Neutrophil (primary cell): ENCODE results near the gene CTDSPL.

Experiments used
- H3K27ac ChIP-seq: fragments of 200-600 bp; sonication (generic); 2 replicates; pipeline ENCODE4 v1.5.1; 2016; ENCODE audit warnings: mild to moderate bottlenecking, moderate library complexity
- H3K27me3 ChIP-seq: fragments of 200-600 bp; sonication (generic); 2 replicates; pipeline ENCODE4 v1.6.0; 2016; ENCODE audit warnings: mild to moderate bottlenecking
- H3K36me3 ChIP-seq: fragments of 200-600 bp; sonication (generic); 2 replicates; pipeline ENCODE4 v1.5.1; 2017
- H3K4me1 ChIP-seq, 2 experiments: fragments of 200-600 bp in 1 of 2; sonication (generic) in 1 of 2; 1 replicate in 1 of 2; 2 replicates in 1 of 2; pipeline versions ENCODE4 v1.5.1 to v1.6.1; 2013 to 2016; ENCODE audit warnings: low read depth in 1 of 2, low read length in 1 of 2, mild to moderate bottlenecking in 1 of 2, moderate library complexity in 1 of 2; ENCODE audit not compliant: control insufficient read depth in 1 of 2, insufficient read depth in 1 of 2
- H3K4me3 ChIP-seq, 2 experiments: fragments of 200-600 bp in 1 of 2; sonication (generic) in 1 of 2; 1 replicate in 1 of 2; 2 replicates in 1 of 2; pipeline ENCODE4 v1.5.1; 2013 to 2016; ENCODE audit warnings: low read depth in 1 of 2, low read length in 1 of 2, mild to moderate bottlenecking in 1 of 2, moderate library complexity in 1 of 2
- H3K9me3 ChIP-seq: fragments of 200-600 bp; sonication (generic); 2 replicates; pipeline ENCODE4 v1.5.1; 2016
- TF ChIP-seq, protein P1 (sequence below): fragments of 200-600 bp; sonication (generic); IDR thresholded peaks from 2 replicates; pipeline ENCODE4 v1.5.1; 2016; ENCODE audit warnings: antibody characterized with exemption

Gene CTDSPL

GRCh38 chr3:37825744-37826400, 35.8 kb upstream of the CTDSPL start:
- Histone ChIP-seq H3K9me3 (no peaks in the 10 kb centered on the region), H3K4me1 (no peaks in the 10 kb centered on the region), H3K36me3 (peaks cover 8% of the 10 kb centered on the region), H3K27me3 (no peaks in the 10 kb centered on the region), H3K4me3 (no peak overlapping the region), H3K27ac (no peak overlapping the region)
- TF ChIP-seq, protein P1, sequence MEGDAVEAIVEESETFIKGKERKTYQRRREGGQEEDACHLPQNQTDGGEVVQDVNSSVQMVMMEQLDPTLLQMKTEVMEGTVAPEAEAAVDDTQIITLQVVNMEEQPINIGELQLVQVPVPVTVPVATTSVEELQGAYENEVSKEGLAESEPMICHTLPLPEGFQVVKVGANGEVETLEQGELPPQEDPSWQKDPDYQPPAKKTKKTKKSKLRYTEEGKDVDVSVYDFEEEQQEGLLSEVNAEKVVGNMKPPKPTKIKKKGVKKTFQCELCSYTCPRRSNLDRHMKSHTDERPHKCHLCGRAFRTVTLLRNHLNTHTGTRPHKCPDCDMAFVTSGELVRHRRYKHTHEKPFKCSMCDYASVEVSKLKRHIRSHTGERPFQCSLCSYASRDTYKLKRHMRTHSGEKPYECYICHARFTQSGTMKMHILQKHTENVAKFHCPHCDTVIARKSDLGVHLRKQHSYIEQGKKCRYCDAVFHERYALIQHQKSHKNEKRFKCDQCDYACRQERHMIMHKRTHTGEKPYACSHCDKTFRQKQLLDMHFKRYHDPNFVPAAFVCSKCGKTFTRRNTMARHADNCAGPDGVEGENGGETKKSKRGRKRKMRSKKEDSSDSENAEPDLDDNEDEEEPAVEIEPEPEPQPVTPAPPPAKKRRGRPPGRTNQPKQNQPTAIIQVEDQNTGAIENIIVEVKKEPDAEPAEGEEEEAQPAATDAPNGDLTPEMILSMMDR = no peak

- TF ChIP-seq, protein P1 = no peak
- Histone ChIP-seq H3K36me3 (peaks cover 9% of the 10 kb centered on the region), H3K4me3 (no peak overlapping the region), H3K27me3 (no peaks in the 10 kb centered on the region), H3K27ac (no peak overlapping the region), H3K4me1 (no peaks in the 10 kb centered on the region), H3K9me3 (no peaks in the 10 kb centered on the region)
Observed at GRCh38 chr3:37826502-37826901, 35.2 kb upstream of the CTDSPL start.

GRCh38 chr3:37826933-37827332, 34.7 kb upstream of the CTDSPL start:
- TF ChIP-seq, protein P1 = no peak
- H3K4me1 ChIP-seq = no peaks in the 10 kb centered on the region
- peaks cover 13% of the 10 kb centered on the region for H3K36me3 ChIP-seq
- no peak overlapping the region for H3K27ac ChIP-seq
- H3K4me3 ChIP-seq = no peak overlapping the region
- no peaks in the 10 kb centered on the region for H3K9me3 ChIP-seq
- no peaks in the 10 kb centered on the region for H3K27me3 ChIP-seq

GRCh38 chr3:37832480-37832879, 29.2 kb upstream of the CTDSPL start:
- H3K27ac ChIP-seq = no peak overlapping the region
- H3K36me3 ChIP-seq = peaks cover 23% of the 10 kb centered on the region
- TF ChIP-seq, protein P1 = no peak
- H3K4me1 ChIP-seq = no peaks in the 10 kb centered on the region
- H3K4me3 ChIP-seq = no peak overlapping the region
- no peaks in the 10 kb centered on the region for H3K9me3 ChIP-seq
- no peaks in the 10 kb centered on the region for H3K27me3 ChIP-seq

- H3K36me3 ChIP-seq = peaks cover 31% of the 10 kb centered on the region
- no peak overlapping the region for H3K4me3 ChIP-seq
- H3K4me1 ChIP-seq = no peaks in the 10 kb centered on the region
- H3K27ac ChIP-seq = no peak overlapping the region
- TF ChIP-seq, protein P1 = no peak
- no peaks in the 10 kb centered on the region for H3K9me3 ChIP-seq
- H3K27me3 ChIP-seq = no peaks in the 10 kb centered on the region
Observed at GRCh38 chr3:37833302-37834186, 28.1 kb upstream of the CTDSPL start.
